ENCODE results near the gene KIAA0753.

KIAA0753 gene

DNA sequence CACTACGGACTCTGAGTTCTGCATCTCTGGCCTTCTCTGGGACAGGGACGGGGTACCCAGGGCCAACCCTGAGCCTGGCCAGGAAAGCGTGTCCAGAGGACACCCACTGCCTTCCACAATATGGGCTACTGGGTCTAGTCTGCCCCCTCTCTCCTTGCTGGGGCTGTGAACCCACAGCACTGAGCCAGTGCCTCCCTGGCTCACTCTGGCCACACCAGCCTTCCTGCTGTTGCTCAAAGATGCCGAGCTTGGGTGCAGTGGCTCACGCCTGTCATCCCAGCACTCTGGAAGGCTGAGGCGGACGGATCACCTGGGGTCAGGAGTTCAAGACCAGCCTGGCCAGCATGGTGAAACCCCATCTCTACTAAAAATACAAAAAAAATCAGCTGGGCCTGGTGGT, 108.9 kb downstream of the KIAA0753 start:
- Histone ChIP-seq H3K4me1 (ENCODE audit: control insufficient read depth, low read length) (no peaks in the 10 kb centered on the region), H3K4me2 (ENCODE audit: low read length) (no peak overlapping the region), H3K27ac (ENCODE audit: low read depth, low read length) (no peak overlapping the region), H3K9me2 (replicated peaks; ENCODE audit: control insufficient read depth, low read length) (no peaks in the 10 kb centered on the region), H3K4me3 (ENCODE audit: low read length) (no peak overlapping the region), H3K27me3 (ENCODE audit: control insufficient read depth, low read length) (no peaks in the 10 kb centered on the region), H3K79me2 (ENCODE audit: control insufficient read depth, low read length) (no peaks in the 10 kb centered on the region), H3F3A (ENCODE audit: control insufficient read depth, insufficient read depth) (no peaks in the 10 kb centered on the region), H3K36me3 (ENCODE audit: control insufficient read depth, low read length) (no peaks in the 10 kb centered on the region), H4K20me1 (ENCODE audit: control insufficient read depth, insufficient read depth, low read depth, low read length) (no peaks in the 10 kb centered on the region), H3K9me3 (ENCODE audit: control insufficient read depth, insufficient read depth, low read length) (no peaks in the 10 kb centered on the region)
- TF ChIP-seq EZH2phosphoT487 (IDR thresholded peaks at IDR 0.05; ENCODE audit: borderline replicate concordance, low read length) = no peak
- TF ChIP-seq, protein P1, sequence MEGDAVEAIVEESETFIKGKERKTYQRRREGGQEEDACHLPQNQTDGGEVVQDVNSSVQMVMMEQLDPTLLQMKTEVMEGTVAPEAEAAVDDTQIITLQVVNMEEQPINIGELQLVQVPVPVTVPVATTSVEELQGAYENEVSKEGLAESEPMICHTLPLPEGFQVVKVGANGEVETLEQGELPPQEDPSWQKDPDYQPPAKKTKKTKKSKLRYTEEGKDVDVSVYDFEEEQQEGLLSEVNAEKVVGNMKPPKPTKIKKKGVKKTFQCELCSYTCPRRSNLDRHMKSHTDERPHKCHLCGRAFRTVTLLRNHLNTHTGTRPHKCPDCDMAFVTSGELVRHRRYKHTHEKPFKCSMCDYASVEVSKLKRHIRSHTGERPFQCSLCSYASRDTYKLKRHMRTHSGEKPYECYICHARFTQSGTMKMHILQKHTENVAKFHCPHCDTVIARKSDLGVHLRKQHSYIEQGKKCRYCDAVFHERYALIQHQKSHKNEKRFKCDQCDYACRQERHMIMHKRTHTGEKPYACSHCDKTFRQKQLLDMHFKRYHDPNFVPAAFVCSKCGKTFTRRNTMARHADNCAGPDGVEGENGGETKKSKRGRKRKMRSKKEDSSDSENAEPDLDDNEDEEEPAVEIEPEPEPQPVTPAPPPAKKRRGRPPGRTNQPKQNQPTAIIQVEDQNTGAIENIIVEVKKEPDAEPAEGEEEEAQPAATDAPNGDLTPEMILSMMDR (IDR thresholded peaks at IDR 0.05; ENCODE audit: low read depth, low read length, poor library complexity, severe bottlenecking) = no peak

DNA sequence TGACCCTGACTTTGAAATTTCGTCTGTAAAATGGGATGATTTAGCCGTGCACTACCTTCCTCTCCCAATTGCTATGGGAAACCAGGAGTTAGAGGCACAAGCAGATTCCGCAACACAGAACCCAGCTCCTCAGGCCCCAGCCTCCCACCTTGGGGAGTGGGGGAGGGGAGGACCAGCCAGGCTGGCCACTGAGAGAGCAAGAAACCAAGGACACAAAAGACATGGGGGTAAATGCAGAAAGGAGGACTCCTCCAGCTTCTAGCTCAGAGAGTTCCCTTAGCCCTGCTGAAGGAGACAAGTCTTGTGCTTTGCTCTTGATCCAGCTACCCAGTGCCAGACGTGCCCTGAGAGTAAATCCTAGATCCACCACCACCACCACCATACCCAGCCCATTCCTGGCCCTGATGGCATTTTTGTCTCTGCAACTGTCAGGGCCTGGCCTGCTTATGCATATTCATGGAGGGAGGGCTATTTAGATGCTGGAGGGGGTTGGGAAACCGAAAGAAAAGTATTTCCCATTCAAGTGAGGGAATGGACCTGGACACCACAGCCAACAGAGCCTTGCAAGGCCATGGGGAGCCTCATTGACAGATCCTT, 110.1 kb downstream of the KIAA0753 start:
- no peaks in the 10 kb centered on the region for H3K79me2 ChIP-seq (ENCODE audit: control insufficient read depth, low read length)
- H3K4me1 ChIP-seq (ENCODE audit: control insufficient read depth, low read length) = no peaks in the 10 kb centered on the region
- no peak overlapping the region for H3K4me3 ChIP-seq (ENCODE audit: low read length)
- no peaks in the 10 kb centered on the region for H3K9me3 ChIP-seq (ENCODE audit: control insufficient read depth, insufficient read depth, low read length)
- no peak overlapping the region for H3K27ac ChIP-seq (ENCODE audit: low read depth, low read length)
- no peaks in the 10 kb centered on the region for H3K27me3 ChIP-seq (ENCODE audit: control insufficient read depth, low read length)
- no peaks in the 10 kb centered on the region for H4K20me1 ChIP-seq (ENCODE audit: control insufficient read depth, insufficient read depth, low read depth, low read length)
- H3F3A ChIP-seq (ENCODE audit: control insufficient read depth, insufficient read depth) = no peaks in the 10 kb centered on the region
- H3K9me2 ChIP-seq (replicated peaks; ENCODE audit: control insufficient read depth, low read length) = no peaks in the 10 kb centered on the region
- H3K4me2 ChIP-seq (ENCODE audit: low read length) = no peak overlapping the region
- no peak for TF ChIP-seq EZH2phosphoT487 (IDR thresholded peaks at IDR 0.05; ENCODE audit: borderline replicate concordance, low read length)
- TF ChIP-seq, protein P1 (IDR thresholded peaks at IDR 0.05; ENCODE audit: low read depth, low read length, poor library complexity, severe bottlenecking) = no peak
- no peaks in the 10 kb centered on the region for H3K36me3 ChIP-seq (ENCODE audit: control insufficient read depth, low read length)

DNA sequence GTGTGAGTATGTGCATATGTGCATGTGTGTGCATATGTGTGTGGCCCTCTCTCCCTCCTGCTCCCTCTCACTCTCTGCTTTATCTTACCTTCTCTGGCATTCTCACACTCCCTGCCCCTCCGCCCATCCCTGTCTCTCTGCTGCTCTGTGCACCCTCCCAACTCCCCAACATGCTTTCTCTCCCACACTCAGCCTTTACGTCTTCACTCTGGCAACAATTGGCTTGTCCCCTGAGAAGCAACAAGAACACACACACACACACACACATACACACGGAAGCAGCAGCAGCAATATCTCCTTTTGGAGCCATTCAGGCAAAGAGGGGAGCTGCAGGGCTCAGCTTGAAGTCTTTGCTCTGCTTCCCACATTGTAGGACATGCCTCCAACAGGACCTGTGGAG, 112.0 kb downstream of the KIAA0753 start:
- no peaks in the 10 kb centered on the region for H3K79me2 ChIP-seq (ENCODE audit: control insufficient read depth, low read length)
- no peak overlapping the region for H3K27ac ChIP-seq (ENCODE audit: low read depth, low read length)
- H3F3A ChIP-seq (ENCODE audit: control insufficient read depth, insufficient read depth) = no peaks in the 10 kb centered on the region
- no peaks in the 10 kb centered on the region for H3K36me3 ChIP-seq (ENCODE audit: control insufficient read depth, low read length)
- H3K9me2 ChIP-seq (replicated peaks; ENCODE audit: control insufficient read depth, low read length) = no peaks in the 10 kb centered on the region
- no peaks in the 10 kb centered on the region for H3K4me1 ChIP-seq (ENCODE audit: control insufficient read depth, low read length)
- TF ChIP-seq EZH2phosphoT487 (IDR thresholded peaks at IDR 0.05; ENCODE audit: borderline replicate concordance, low read length) = no peak
- TF ChIP-seq, protein P1 (IDR thresholded peaks at IDR 0.05; ENCODE audit: low read depth, low read length, poor library complexity, severe bottlenecking) = no peak
- H3K9me3 ChIP-seq (ENCODE audit: control insufficient read depth, insufficient read depth, low read length) = no peaks in the 10 kb centered on the region
- H4K20me1 ChIP-seq (ENCODE audit: control insufficient read depth, insufficient read depth, low read depth, low read length) = no peaks in the 10 kb centered on the region
- no peaks in the 10 kb centered on the region for H3K27me3 ChIP-seq (ENCODE audit: control insufficient read depth, low read length)
- no peak overlapping the region for H3K4me2 ChIP-seq (ENCODE audit: low read length)
- no peak overlapping the region for H3K4me3 ChIP-seq (ENCODE audit: low read length)
